ENCODE data around the gene MRPL49.
"Not testable (repeated sequence)": the region's sequence is repeated elsewhere in the genome, so short reads cannot be mapped to it uniquely, and the experiment has no call there.

The MRPL49 gene

DNA sequence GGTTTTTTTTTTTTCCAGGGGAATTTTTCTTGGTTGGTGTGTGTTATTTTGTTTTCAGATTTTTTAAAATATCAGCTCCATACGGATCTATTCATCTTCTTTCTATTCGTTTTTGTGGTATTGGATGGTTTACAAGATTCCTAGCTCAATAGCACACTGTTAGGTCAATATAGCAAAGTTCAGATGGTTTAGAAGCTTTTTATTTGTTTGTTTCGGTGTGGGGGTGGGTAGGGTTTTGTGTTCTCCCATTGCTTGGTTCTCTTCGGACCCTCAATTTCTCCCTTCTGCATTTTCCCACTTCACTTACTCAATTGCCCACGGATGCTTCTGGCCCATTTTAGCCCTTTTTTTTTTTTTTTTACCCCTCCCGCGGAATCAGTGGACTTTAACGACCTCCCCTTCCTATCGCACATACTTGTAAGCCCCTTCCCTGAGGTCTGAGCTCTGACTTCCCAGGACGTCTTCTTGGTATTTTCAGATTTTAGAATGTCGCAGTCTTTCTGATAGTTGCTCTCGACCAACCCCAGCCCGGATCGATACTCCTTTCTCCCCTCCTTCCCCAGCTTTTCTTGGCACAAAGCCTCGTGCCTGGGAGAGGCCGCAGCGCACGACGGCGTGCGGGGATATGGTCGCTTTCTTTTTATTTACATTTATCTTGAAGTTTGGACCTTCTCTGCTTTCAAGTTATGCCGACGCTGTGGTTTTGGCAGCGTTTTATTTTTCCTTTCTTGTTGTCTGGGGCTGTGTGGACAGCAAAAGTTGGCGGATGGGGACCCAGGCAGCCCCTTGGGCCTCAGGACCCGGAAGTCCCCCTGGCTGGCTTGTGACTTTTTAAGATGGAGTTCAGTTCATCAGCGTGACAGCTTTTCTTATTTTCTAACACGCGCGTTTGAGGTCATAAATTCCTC lies 43.5 kb downstream of the MRPL49 start:
- no peak for DNase-seq (ENCODE audit: low read depth)

GRCh38 chr11:65166893-65167292 lies 44.8 kb downstream of the MRPL49 start:
- DNase-seq (ENCODE audit: low read depth) = no peak

- no peak for DNase-seq (ENCODE audit: low read depth)
Measured at GRCh38 chr11:65167656-65168055, 45.5 kb downstream of the MRPL49 start.

GRCh38 chr11:65169164-65169641 lies 47.1 kb downstream of the MRPL49 start:
- no peak for DNase-seq (ENCODE audit: low read depth)

DNA sequence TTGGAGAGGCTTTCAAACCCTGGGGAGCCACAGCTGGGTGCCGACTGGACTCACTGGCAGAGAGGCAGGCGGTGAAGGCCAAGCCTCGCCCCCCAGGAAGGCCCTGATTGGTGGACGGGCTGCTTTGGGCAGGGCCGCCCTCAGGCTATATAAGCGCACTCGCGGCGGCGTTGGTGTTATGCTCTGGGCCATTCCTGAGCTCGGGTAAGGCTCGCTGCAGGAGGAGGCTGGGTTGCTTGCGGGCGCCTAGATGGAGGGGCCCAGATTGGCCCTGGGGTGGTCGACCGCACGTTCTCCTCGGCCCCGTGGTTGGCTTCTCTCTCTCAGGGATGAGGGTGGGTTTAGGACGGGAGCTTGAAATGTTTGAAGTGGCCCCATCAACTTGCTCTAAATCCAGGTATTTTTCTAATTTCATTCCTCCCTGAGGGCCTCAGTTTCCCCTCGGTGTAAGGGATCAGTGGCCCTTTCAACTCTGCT lies 48.0 kb downstream of the MRPL49 start, which contains the start of gene SPDYC:
SPDYC (plus strand) TSS at position 176 of the 477 bp plus-strand sequence. CDS start 1,125 bp downstream, outside the sequence.
- DNase-seq (ENCODE audit: low read depth) = no peak

DNA sequence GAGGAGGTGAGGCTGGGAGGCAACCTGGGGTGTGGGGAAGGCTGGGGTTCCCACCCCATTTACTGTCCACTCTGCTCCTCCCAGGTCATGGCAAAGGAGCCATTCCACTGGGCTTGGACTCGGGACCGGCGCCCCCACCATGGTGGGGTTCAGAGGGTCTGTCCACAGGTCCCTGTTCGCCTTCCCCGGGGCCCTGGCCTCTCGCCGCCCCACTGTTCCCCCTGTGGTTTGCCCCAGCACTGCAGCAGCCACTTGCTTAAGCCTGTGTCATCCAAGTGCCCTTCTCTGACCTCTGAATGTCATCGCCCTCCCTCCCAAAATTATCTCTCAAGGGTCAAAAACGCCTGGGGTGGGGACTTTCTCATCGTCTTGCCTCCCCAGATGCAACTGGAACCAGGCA lies 50.5 kb downstream of the MRPL49 start:
- no peak for DNase-seq (ENCODE audit: low read depth)

- not testable (repeated sequence) for DNase-seq (ENCODE audit: low read depth)
Measured at GRCh38 chr11:65174571-65175010, 52.5 kb downstream of the MRPL49 start.
